Measurements from ENCODE around the gene PRM3. TPM values are rescaled to one million over a fixed set of nuclear protein-coding genes. Genes with fewer than 3 reads are reported as not detected.

PRM3 gene
- total RNA-seq, 1 experiment from 2014 or later = not detected

GRCh38 chr16:11242658-11243057 is 30.8 kb downstream of the PRM3 start:
- no peak for DNase-seq
- Histone ChIP-seq H3K27me3 (no peaks in the 10 kb centered on the region), H3K36me3 (no peaks in the 10 kb centered on the region), H3K9me3 (no peaks in the 10 kb centered on the region), H3K4me3 (no peak overlapping the region)

DNA sequence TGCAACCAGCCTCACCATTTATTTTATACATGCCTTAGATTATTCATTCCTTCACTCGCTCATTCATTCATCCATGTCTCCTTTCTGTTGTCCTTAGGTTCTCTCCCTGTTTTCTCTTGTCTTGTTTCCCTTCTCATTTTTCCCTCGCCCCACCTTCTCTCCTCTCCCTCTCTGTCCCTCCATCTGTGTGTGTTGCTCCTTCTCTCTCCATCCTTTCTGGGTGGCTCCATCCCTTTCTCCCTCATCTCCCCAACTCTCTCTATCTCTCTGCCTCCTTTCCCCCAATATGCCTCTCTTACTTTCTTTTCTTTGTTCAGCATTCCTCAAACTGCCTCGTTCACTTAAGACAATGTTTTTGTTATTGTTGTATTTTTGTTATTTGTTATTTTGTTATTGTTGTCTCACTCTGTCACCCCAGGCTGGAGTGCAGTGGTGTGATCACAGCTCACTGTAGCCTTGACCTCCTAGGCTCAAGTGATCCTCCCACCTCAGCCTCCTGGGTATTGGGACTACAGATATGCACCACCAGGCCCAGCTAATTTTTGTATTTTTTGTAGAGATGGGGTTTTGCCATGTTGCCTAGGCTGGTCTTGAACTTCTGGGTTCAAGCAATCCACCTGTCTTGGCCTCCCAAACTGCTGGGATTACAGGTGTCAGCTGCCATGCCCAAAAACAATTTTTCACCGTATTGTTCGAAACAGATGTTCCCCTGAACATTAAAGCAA is 31.8 kb downstream of the PRM3 start:
- no peak overlapping the region for H3K4me3 ChIP-seq
- no peaks in the 10 kb centered on the region for H3K27me3 ChIP-seq
- H3K36me3 ChIP-seq = no peaks in the 10 kb centered on the region
- no peak for DNase-seq
- H3K9me3 ChIP-seq = no peaks in the 10 kb centered on the region

DNA sequence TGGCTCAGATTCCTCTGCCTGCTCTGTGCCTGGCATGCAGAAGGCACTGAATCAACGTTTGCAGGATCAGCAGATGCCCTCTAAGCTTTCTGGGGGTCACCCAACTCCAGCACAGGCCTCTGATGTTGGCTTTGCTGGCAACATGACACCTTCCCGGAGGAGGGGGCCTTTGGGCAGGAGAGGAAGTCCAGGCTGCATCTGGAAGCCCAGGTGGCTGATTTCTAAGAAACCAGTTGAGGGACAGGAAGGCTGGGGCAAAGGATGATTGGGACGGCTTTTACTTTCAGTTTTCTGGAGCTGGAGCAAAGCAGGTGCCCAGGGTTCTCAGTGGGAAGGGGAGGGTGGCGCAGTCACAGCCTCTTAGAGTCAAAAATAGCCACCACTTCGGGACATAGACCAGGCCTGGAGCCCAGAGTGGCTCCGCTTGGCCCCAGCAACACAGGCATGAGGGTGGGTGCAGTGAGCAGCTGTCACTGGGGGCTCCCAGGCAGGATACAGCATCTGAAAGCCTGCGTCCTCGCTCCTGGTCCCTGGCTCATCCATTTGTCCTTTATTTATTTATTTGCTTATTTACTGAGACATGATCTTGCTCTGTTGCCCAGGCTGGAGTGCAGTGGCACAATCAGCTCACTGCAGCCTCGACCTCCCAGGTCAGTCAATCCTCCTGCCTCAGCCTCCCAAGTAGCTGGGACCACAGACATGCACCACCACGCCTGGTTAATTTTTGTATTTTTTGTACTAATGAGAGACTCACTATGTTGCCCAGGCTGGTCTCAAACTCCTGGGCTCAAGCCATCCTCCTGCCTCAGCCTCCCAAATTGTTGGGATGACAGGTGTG is 32.6 kb downstream of the PRM3 start:
- no peaks in the 10 kb centered on the region for H3K36me3 ChIP-seq
- DNase-seq = no peak
- H3K27me3 ChIP-seq = no peaks in the 10 kb centered on the region
- H3K9me3 ChIP-seq = no peaks in the 10 kb centered on the region
- H3K4me3 ChIP-seq = no peak overlapping the region

DNA sequence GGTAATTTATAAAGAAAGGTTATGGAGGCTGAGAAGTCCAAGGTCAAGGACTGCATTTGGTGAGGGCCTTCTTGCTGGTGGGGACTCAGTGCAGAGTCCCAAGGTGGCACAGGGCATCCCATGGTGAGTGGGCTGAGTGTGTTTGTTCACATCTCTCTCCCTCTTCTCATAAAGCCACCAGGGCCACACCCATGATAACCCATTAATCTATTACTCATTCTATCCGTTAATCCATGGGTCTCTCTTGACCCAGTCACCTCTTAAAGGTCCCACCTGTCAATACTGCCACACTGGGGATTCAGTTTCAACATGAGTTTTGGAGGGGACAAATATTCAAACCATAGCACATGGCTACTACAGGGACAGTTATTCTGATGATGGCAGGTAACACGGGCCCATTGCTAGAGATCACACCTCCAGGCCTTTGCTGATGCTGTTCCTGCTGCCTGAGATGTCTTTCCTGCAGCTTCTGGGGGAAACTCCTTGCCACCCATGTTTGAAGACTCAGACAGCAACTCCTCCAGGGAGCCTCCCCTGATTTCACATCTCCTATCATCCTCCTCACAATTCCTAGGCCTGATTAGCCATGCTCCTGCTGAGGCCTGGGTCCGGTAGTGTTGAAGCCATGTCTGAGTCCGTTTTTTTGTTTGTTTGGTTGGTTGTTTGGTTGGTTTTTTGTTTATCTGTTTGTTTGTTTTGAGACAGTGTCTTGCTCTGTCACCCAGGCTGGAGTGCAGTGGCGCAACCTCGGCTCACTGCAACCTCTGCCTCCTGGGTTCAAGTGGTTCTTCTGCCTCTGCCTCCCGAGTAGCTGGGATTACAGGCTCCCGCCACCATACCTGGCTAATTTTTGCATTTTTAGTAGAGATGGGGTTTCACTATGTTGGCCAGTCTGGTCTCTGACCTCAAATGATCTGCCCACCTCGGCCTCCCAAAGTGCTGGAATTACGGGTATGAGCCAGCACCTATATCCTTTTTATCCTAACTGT is 33.5 kb downstream of the PRM3 start:
- Histone ChIP-seq H3K36me3 (no peaks in the 10 kb centered on the region), H3K27me3 (no peaks in the 10 kb centered on the region), H3K9me3 (no peaks in the 10 kb centered on the region), H3K4me3 (no peak overlapping the region)
- DNase-seq = no peak

DNA sequence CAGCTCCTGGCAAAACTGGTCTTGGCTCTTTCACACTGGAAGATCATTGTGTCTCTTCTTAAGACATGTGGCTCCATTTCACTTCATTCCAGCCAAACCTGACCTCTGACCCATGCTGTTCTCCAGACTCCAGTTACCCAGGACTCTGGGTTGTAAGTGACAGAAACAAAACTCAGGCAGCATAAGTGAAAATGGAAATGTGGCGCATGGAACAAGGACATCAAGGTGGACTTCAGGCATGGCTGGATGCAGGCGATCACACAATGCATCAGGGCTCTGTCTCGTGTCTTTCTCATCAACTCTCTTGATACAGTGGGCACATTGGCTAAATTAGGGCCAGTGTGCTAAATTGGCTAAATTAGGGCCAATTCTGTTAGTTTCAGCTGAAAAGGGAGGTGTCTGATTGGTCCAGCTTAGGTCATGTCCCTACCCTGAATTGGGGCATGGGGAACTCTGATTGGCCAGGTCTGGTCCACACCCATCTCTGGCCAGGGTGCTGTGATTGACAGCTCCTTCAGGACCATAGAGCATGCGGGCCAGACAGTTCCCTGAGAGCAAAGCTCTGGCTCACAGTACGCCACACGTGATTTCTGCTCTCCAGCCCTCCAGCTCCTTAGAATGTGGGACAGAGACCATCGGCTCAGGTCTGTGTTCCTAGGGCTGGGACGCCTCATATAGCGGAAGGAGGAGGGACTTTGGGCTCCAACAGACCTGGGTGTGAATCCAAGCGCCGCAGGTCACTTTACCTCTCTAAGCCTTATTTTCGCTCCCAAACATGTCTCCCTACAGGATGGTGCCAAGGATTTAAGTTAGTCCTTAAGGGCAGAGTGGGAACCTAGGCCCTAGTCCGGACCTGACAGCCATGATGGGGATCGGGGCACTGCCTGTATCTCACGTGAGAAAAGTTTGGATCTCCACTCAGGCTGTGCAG is 34.9 kb downstream of the PRM3 start:
- Histone ChIP-seq H3K9me3 (no peaks in the 10 kb centered on the region), H3K4me3 (no peak overlapping the region)

GRCh38 chr16:11236461-11237254 is 36.8 kb downstream of the PRM3 start:
- no peak for DNase-seq
- H3K9me3 ChIP-seq = no peaks in the 10 kb centered on the region
- H3K27me3 ChIP-seq = no peaks in the 10 kb centered on the region
- H3K36me3 ChIP-seq = no peaks in the 10 kb centered on the region
- no peak overlapping the region for H3K4me3 ChIP-seq

More for the DNA sequence above, 34.9 kb downstream of the PRM3 start:
- no peaks in the 10 kb centered on the region for H3K27me3 ChIP-seq
- no peaks in the 10 kb centered on the region for H3K36me3 ChIP-seq
- no peak for DNase-seq

DNA sequence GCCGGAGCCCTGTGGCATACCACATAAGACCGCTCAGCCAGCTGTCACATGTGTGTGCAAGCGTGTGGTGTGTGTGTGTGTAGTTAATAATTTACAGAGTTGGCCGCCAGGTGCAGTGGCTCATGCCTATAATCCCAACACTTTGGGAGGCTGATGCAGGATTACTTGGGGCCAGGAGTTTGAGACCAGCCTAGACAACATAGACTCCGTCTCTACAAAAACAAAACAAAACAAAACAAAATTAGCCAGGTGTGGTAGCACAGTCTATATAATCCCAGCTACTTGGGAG is 37.8 kb downstream of the PRM3 start:
- Histone ChIP-seq H3K27me3 (no peaks in the 10 kb centered on the region), H3K4me3 (no peak overlapping the region), H3K9me3 (no peaks in the 10 kb centered on the region), H3K36me3 (no peaks in the 10 kb centered on the region)
- DNase-seq = no peak

DNA sequence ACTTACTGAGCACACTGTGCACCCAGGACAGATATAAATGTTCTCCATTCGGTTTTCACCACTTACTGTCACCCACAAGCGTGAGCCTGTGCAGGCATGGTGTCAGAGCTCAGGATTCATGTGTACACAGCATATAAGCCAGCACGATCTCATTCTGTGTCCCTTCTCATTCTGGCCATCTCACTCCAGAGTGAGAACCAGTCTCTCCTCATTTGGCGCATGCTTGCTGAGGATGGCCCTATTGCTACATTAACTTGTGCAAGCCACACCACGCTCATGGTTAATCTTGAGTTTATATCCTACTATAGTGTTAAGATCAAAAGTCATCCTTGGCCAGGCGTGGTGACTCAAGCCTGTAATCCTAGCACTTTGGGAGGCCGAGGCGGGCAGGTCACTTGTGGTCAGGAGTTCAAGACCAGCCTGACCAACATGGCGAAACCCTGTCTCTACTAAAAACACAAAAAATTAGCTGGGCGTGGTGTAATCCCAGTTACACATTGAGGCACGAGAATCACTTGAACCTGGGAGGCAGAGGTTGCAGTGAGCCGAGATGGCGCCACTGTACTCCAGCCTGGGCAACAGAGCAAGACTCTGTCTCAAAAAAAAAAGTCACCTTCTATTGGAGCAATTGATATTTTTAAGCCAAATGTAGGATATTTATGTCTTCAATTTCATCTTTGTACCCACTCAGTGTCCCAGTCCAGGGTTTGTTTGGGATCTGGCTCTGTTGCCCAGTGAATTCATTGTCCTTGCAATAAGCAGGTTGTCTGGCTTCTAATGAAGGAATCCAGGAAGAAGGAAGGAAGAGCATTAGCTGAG is 38.3 kb downstream of the PRM3 start:
- Histone ChIP-seq H3K36me3 (no peaks in the 10 kb centered on the region), H3K27me3 (no peaks in the 10 kb centered on the region), H3K4me3 (no peak overlapping the region), H3K9me3 (no peaks in the 10 kb centered on the region)
- DNase-seq = no peak

GRCh38 chr16:11233727-11234376 is 39.6 kb downstream of the PRM3 start:
- Histone ChIP-seq H3K27me3 (no peaks in the 10 kb centered on the region), H3K36me3 (no peaks in the 10 kb centered on the region), H3K4me3 (no peak overlapping the region), H3K9me3 (no peaks in the 10 kb centered on the region)
- no peak for DNase-seq

- no peak overlapping the region for H3K4me3 ChIP-seq
- DNase-seq = no peak
- no peaks in the 10 kb centered on the region for H3K9me3 ChIP-seq
- no peaks in the 10 kb centered on the region for H3K27me3 ChIP-seq
- H3K36me3 ChIP-seq = no peaks in the 10 kb centered on the region
These were observed 40.3 kb downstream of the PRM3 start for GRCh38 chr16:11232852-11233726.

DNA sequence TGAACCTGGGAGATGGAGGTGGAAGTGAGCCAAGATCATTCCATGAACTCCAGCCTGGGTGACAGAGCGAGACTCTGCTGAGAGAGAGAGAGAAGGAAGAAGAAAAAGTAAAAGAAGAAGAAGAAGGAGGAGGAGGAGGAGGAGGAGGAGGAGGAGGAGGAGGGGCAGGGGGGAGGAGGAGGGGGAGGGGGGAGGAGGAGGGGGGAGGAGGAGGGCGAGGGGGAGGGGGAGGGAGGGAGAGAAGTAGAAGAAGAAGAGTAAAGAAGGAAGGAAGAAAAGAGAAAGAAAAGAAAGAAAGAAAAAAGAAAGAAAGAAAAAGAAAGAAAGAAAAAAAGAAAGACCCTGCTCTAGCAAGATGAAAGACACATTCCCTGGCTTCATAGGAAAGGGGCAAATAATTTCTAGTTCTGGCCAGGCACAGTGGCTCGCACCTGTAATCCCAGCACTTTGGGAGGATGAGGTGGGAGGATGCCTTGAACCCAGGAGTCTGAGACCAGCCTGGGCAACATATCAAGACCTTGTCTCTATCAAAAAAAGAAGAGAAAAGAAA is 41.1 kb downstream of the PRM3 start:
- Histone ChIP-seq H3K4me3 (no peak overlapping the region), H3K9me3 (no peaks in the 10 kb centered on the region), H3K36me3 (no peaks in the 10 kb centered on the region), H3K27me3 (no peaks in the 10 kb centered on the region)
- no peak for DNase-seq

DNA sequence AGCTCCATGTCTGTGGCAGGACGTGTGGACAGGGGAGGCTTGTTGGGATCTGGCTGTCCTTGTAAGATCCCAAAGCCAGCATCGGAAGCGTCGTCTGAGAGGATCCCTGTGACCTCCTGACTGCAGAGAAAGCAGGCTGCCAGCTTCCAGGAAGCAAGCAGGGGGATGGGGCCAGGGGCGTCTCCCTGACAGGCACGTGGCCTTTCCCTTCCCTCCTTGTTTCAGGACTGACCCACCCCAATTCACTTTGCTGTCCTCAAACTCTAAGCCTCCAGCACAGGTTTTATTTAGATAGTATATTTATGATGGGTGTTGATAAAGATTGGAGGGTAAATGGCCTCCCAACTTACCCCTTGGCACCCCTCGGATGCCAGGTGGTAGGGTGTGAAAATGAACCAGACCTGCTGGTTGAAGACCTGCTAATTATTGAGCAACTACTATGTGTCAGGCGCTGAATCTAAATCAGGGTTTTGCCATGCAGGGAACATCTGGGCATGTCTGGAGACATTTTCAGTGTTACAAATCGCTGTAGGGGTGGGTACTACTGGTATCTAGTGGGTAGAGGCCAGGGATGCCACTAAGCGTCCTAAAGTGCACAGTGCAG is 42.0 kb downstream of the PRM3 start:
- no peaks in the 10 kb centered on the region for H3K36me3 ChIP-seq
- no peaks in the 10 kb centered on the region for H3K9me3 ChIP-seq
- H3K4me3 ChIP-seq = no peak overlapping the region
- no peaks in the 10 kb centered on the region for H3K27me3 ChIP-seq
- no peak for DNase-seq

DNA sequence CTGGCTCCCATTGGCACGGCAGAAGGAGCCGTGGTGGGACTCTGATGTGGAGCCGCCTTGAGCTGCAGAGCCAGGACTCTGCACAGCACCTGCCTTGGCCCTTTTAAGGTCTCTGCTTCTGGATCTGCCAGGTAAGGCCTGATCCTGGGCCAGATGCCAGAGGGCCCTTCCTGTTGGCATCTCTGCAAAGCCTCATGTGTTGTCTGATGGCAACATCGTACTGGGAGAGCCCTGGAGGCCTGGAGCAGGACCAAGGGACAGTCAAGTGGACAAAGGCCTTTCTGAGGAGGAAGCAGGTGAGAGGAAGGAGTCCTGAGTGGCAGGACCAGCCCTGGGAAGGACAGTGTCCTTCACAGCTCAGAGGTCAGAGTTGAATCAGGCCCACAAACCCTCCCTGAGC is 43.5 kb downstream of the PRM3 start:
- no peak for DNase-seq
- Histone ChIP-seq H3K27me3 (no peaks in the 10 kb centered on the region), H3K4me3 (no peak overlapping the region), H3K36me3 (no peaks in the 10 kb centered on the region), H3K9me3 (no peaks in the 10 kb centered on the region)
